ENCODE data around the gene GAST.
A peak's percentile ranks its signal among the peaks of the same experiment; 100 is the strongest.

DNA sequence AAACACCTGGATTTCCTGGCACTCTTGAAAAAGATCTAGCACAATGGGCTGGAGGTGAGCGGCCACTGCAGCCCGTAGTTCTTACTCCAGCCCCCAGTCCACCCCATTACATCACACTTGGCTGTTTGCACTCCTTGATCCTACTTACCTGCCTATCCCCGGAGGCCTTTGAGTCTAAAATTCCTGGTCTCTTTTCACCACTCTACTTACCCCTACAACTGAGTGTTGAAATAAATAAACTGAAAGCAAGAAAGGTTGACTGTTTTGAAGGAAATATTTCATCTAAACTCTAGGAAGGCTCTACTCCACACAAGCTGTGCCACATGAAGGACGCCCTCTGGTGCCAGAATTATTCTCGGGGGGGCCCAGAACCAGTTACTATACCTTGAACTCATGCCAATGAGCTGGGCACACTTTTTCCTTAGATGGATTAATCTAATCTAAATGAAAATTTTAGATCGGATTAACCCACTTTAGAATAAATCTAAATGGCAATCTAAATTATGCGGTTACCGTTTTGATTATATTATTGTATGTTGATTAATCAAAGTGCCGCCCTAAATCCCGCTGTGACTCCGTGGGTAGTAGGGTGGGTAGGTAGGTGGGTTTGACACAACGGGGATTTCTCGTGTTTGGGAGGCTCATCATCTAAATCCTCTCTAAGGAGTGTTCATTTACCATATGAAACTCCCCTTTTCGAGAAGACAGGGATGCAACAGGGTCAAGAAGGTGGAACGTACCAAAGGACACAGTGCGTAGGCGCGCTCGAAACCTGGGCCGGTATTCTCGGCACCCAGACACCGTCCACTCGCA, 24.1 kb upstream of the GAST start:
- peak in 1 of 2 donors; percentile 72 for TF ChIP-seq POLR2A (IDR thresholded peaks at IDR 0.05)
- TF ChIP-seq, protein P1, sequence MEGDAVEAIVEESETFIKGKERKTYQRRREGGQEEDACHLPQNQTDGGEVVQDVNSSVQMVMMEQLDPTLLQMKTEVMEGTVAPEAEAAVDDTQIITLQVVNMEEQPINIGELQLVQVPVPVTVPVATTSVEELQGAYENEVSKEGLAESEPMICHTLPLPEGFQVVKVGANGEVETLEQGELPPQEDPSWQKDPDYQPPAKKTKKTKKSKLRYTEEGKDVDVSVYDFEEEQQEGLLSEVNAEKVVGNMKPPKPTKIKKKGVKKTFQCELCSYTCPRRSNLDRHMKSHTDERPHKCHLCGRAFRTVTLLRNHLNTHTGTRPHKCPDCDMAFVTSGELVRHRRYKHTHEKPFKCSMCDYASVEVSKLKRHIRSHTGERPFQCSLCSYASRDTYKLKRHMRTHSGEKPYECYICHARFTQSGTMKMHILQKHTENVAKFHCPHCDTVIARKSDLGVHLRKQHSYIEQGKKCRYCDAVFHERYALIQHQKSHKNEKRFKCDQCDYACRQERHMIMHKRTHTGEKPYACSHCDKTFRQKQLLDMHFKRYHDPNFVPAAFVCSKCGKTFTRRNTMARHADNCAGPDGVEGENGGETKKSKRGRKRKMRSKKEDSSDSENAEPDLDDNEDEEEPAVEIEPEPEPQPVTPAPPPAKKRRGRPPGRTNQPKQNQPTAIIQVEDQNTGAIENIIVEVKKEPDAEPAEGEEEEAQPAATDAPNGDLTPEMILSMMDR (IDR thresholded peaks at IDR 0.05) = peak in 2 of 6 experiments; percentile 17
